ENCODE data around the gene BLCAP.
"Not testable (repeated sequence)": the region's sequence is repeated elsewhere in the genome, so short reads cannot be mapped to it uniquely, and the experiment has no call there.

BLCAP gene

DNA sequence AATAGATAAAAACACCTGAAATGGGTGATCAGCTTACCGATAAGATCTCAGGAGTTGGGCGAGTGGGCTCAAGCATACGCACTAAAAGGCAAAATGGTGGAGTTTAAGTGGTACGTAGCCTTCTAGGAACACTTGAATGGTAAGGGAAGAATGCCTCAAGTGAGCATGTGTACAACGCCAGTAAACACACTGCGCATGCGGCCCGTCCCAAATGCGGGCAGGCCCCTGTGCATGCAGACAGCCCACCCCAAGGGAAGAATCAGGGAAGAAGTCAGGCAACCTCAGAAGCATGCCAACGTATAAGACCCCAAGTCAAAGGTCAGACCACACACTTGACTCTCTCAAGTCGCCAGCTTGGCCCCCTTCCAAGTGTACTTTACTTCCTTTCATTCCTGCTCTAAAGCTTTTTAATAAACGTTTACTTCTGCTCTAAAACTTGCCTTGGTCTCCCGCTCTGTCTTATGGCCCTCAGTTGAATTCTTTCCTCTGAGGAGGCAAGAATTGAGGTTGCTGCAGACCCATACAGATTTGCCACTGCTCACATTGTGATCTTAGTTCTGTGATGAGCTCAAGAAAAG lies 27.1 kb upstream of the BLCAP start:
- H3K18ac ChIP-seq (ENCODE audit: low read depth in 1 of 2, low read length in 2 of 2); H2AFZ ChIP-seq (ENCODE audit: low read depth, low read length); H3K4me2 ChIP-seq (ENCODE audit: low read length, poor library complexity, severe bottlenecking); H4K91ac ChIP-seq (ENCODE audit: low read length); H3K27ac ChIP-seq (ENCODE audit: low read length, poor library complexity, severe bottlenecking); H2BK120ac ChIP-seq (ENCODE audit: low read depth, low read length); H2BK15ac ChIP-seq (ENCODE audit: low read depth, poor library complexity, severe bottlenecking); H3K4me1 ChIP-seq (ENCODE audit: control insufficient read depth, insufficient read depth, low read depth, low read length); H3K9ac ChIP-seq (ENCODE audit: low read length); H2BK12ac ChIP-seq (ENCODE audit: low read length in 2 of 2); H3K4me3 ChIP-seq (ENCODE audit: insufficient read depth in 1 of 2, low read depth in 1 of 2, low read length in 2 of 2); DNase-seq; H3K23ac ChIP-seq (ENCODE audit: low read length in 2 of 2); H3K4ac ChIP-seq (ENCODE audit: low read depth in 1 of 2, low read length in 2 of 2); H3K79me1 ChIP-seq (replicated peaks; ENCODE audit: low read length, poor library complexity, severe bottlenecking); H3K36me3 ChIP-seq (ENCODE audit: control insufficient read depth in 1 of 2, insufficient read depth in 2 of 2, low read depth in 1 of 2, low read length in 2 of 2); H3K9me3 ChIP-seq (ENCODE audit: control insufficient read depth, low read length); H4K8ac ChIP-seq (ENCODE audit: low read length); H2AK5ac ChIP-seq (ENCODE audit: low read length, severe bottlenecking); H2BK5ac ChIP-seq (ENCODE audit: low read depth, low read length, poor library complexity, severe bottlenecking): not testable (repeated sequence)
- 70% methylated on average over 13 of the region's 13 CpGs for WGBS
- peak overlapping the region in 1 of 2 experiments; percentile 55 for H3K14ac ChIP-seq (ENCODE audit: low read length in 2 of 2)
- H3K27me3 ChIP-seq (ENCODE audit: control insufficient read depth in 1 of 2, insufficient read depth in 1 of 2, low read length in 2 of 2): peaks cover 14 to 40% of the 10 kb centered on the region in 2 experiments

DNA sequence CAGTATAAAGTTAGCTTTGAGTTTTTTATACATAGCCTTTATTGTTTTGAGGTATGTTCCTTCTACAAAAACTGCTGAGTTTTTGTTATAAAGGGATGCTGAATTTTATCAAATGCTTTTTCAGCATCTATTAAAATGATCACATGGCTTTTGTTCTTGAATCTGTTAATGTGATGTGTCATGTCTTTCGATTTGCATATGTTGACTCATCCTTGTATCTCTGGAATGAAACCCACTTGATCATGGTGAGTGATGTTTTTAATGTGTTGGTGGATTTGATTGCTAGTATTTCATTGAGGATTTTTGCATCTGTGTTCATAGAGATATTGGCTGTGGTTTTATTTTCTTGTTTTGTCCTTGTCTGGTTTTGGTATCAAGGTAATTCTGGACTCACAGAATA lies 24.7 kb upstream of the BLCAP start:
- WGBS: 60% methylated on average over 1 of the region's 1 CpG
- Histone ChIP-seq H3K14ac (ENCODE audit: low read length in 2 of 2) (no peak overlapping the region), H3K18ac (ENCODE audit: low read depth in 1 of 2, low read length in 2 of 2) (no peak overlapping the region)

DNA sequence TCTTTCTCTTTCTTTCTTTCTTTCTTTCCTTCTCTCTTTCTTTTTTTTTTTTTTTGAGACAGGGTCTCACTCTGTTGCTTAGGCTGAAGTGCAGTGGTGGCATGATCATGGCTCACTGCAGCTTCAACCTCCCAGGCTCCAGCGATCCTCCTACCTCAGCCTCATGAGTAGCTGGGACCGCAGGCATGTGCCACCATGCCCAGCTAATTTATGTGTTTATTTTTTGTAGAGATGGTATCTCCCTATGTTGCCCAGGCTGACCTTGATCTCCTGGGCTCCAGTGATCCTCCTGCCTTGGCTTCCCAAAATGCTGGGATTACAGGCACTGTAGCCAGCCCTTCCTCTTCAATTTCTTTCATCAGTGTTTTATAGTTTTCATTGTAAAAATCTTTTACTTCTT lies 24.0 kb upstream of the BLCAP start:
- H3K9me3 ChIP-seq (ENCODE audit: control insufficient read depth, low read length); H2BK120ac ChIP-seq (ENCODE audit: low read depth, low read length); H3K9ac ChIP-seq (ENCODE audit: low read length); H3K4ac ChIP-seq (ENCODE audit: low read depth in 1 of 2, low read length in 2 of 2); H3K79me1 ChIP-seq (replicated peaks; ENCODE audit: low read length, poor library complexity, severe bottlenecking); H2AFZ ChIP-seq (ENCODE audit: low read depth, low read length); H3K4me3 ChIP-seq (ENCODE audit: insufficient read depth in 1 of 2, low read depth in 1 of 2, low read length in 2 of 2); DNase-seq; H3K23ac ChIP-seq (ENCODE audit: low read length in 2 of 2); H3K36me3 ChIP-seq (ENCODE audit: control insufficient read depth in 1 of 2, insufficient read depth in 2 of 2, low read depth in 1 of 2, low read length in 2 of 2); H2BK5ac ChIP-seq (ENCODE audit: low read depth, low read length, poor library complexity, severe bottlenecking); H3K18ac ChIP-seq (ENCODE audit: low read depth in 1 of 2, low read length in 2 of 2); H3K4me2 ChIP-seq (ENCODE audit: low read length, poor library complexity, severe bottlenecking); H3K14ac ChIP-seq (ENCODE audit: low read length in 2 of 2); H3K27ac ChIP-seq (ENCODE audit: low read length, poor library complexity, severe bottlenecking); H3K4me1 ChIP-seq (ENCODE audit: control insufficient read depth, insufficient read depth, low read depth, low read length); H4K91ac ChIP-seq (ENCODE audit: low read length); H2AK5ac ChIP-seq (ENCODE audit: low read length, severe bottlenecking); H2BK12ac ChIP-seq (ENCODE audit: low read length in 2 of 2); H2BK15ac ChIP-seq (ENCODE audit: low read depth, poor library complexity, severe bottlenecking); H4K8ac ChIP-seq (ENCODE audit: low read length): not testable (repeated sequence)
- peaks cover 5 to 21% of the 10 kb centered on the region in 2 experiments for H3K27me3 ChIP-seq (ENCODE audit: control insufficient read depth in 1 of 2, insufficient read depth in 1 of 2, low read length in 2 of 2)
- 75% methylated on average over 1 of the region's 2 CpGs for WGBS

More for the DNA sequence above, 24.7 kb upstream of the BLCAP start:
- Histone ChIP-seq H2BK5ac (ENCODE audit: low read depth, low read length, poor library complexity, severe bottlenecking) (no peak overlapping the region), H4K8ac (ENCODE audit: low read length) (no peak overlapping the region), H2BK120ac (ENCODE audit: low read depth, low read length) (no peak overlapping the region), H2BK12ac (ENCODE audit: low read length in 2 of 2) (no peak overlapping the region), H3K23ac (ENCODE audit: low read length in 2 of 2) (no peak overlapping the region), H3K9ac (ENCODE audit: low read length) (no peak overlapping the region), H3K79me1 (replicated peaks; ENCODE audit: low read length, poor library complexity, severe bottlenecking) (no peaks in the 10 kb centered on the region), H3K4ac (ENCODE audit: low read depth in 1 of 2, low read length in 2 of 2) (no peak overlapping the region), H2AK5ac (ENCODE audit: low read length, severe bottlenecking) (no peak overlapping the region), H3K9me3 (ENCODE audit: control insufficient read depth, low read length) (no peaks in the 10 kb centered on the region), H2AFZ (ENCODE audit: low read depth, low read length) (no peak overlapping the region), H3K36me3 (ENCODE audit: control insufficient read depth in 1 of 2, insufficient read depth in 2 of 2, low read depth in 1 of 2, low read length in 2 of 2) (no peaks in the 10 kb centered on the region), H2BK15ac (ENCODE audit: low read depth, poor library complexity, severe bottlenecking) (no peak overlapping the region), H3K4me3 (ENCODE audit: insufficient read depth in 1 of 2, low read depth in 1 of 2, low read length in 2 of 2) (no peak overlapping the region), H3K4me1 (ENCODE audit: control insufficient read depth, insufficient read depth, low read depth, low read length) (no peaks in the 10 kb centered on the region), H4K91ac (ENCODE audit: low read length) (no peak overlapping the region), H3K4me2 (ENCODE audit: low read length, poor library complexity, severe bottlenecking) (no peak overlapping the region), H3K27ac (ENCODE audit: low read length, poor library complexity, severe bottlenecking) (no peak overlapping the region), H3K27me3 (ENCODE audit: control insufficient read depth in 1 of 2, insufficient read depth in 1 of 2, low read length in 2 of 2) (peaks cover 13 to 29% of the 10 kb centered on the region in 2 experiments)
- peak; percentile 36 for DNase-seq

DNA sequence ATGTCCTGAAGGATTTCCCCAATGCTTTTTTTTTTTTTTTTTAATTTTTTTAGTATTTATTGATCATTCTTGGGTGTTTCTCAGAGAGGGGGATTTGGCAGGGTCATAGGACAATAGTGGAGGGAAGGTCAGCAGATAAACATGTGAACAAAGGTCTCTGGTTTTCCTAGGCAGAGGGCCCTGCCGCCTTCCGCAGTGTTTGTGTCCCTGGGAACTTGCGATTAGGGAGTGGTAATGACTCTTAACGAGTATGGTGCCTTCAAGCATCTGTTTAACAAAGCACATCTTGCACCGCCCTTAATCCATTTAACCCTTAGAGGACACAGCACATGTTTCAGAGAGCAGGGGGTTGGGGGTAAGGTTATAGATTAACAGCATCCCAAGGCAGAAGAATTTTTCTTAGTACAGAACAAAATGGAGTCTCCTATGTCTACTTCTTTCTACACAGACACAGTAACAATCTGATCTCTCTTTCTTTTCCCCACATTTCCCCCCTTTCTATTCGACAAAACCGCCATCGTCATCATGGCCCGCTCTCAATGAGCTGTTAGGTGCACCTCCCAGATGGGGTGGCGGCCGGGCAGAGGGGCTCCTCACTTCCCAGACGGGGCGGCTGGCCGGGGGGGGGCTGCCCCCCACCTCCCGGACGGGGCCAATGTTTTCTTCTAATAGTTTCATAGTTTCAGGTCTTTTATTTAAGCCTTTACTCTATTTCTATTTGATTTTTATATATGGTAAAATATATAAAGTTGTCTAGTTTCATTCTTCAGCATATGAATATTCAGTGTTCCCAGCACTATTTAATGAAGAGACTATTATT lies 22.6 kb upstream of the BLCAP start:
- H3K27me3 ChIP-seq (ENCODE audit: control insufficient read depth in 1 of 2, insufficient read depth in 1 of 2, low read length in 2 of 2): peaks cover 7 to 14% of the 10 kb centered on the region in 2 experiments
- not testable (repeated sequence) for H4K91ac ChIP-seq (ENCODE audit: low read length); H3K23ac ChIP-seq (ENCODE audit: low read length in 2 of 2); H2AFZ ChIP-seq (ENCODE audit: low read depth, low read length); H2BK15ac ChIP-seq (ENCODE audit: low read depth, poor library complexity, severe bottlenecking); H2BK5ac ChIP-seq (ENCODE audit: low read depth, low read length, poor library complexity, severe bottlenecking); H3K9ac ChIP-seq (ENCODE audit: low read length); H2BK120ac ChIP-seq (ENCODE audit: low read depth, low read length); H3K14ac ChIP-seq (ENCODE audit: low read length in 2 of 2); H3K27ac ChIP-seq (ENCODE audit: low read length, poor library complexity, severe bottlenecking); H3K4ac ChIP-seq (ENCODE audit: low read depth in 1 of 2, low read length in 2 of 2); H4K8ac ChIP-seq (ENCODE audit: low read length); H3K9me3 ChIP-seq (ENCODE audit: control insufficient read depth, low read length); H3K4me1 ChIP-seq (ENCODE audit: control insufficient read depth, insufficient read depth, low read depth, low read length); H2BK12ac ChIP-seq (ENCODE audit: low read length in 2 of 2); DNase-seq; H3K4me2 ChIP-seq (ENCODE audit: low read length, poor library complexity, severe bottlenecking); H3K18ac ChIP-seq (ENCODE audit: low read depth in 1 of 2, low read length in 2 of 2); H3K36me3 ChIP-seq (ENCODE audit: control insufficient read depth in 1 of 2, insufficient read depth in 2 of 2, low read depth in 1 of 2, low read length in 2 of 2); H2AK5ac ChIP-seq (ENCODE audit: low read length, severe bottlenecking); H3K4me3 ChIP-seq (ENCODE audit: insufficient read depth in 1 of 2, low read depth in 1 of 2, low read length in 2 of 2); H3K79me1 ChIP-seq (replicated peaks; ENCODE audit: low read length, poor library complexity, severe bottlenecking)
- WGBS: 92% methylated on average over 8 of the region's 16 CpGs
